K562 (cell line): Measurements from ENCODE around the gene ZFR2. TPM values are rescaled to one million over a fixed set of nuclear protein-coding genes. Genes with fewer than 3 reads are reported as not detected.

ENCODE experiments used
- ARHGAP35 ChIP-seq: fragments of 450-650 bp; IDR thresholded peaks from 2 replicates; pipeline ENCODE4 v1.6.1; 2018; ENCODE audit not compliant: partially characterized antibody
- BCOR ChIP-seq: fragments of 450-650 bp; IDR thresholded peaks from 2 replicates; pipeline ENCODE4 v1.6.1; 2016
- KLF1 ChIP-seq: fragments of 450-650 bp; IDR thresholded peaks from 2 replicates; pipeline ENCODE4 v1.6.1; 2016; ENCODE audit warnings: missing genetic modification characterization, missing compliant biosample characterization
- MAFG ChIP-seq: fragments of 450-650 bp; conservative IDR thresholded peaks from 2 replicates; pipeline ENCODE4 v1.6.1; 2016; ENCODE audit warnings: missing genetic modification characterization, missing compliant biosample characterization
- MBD2 ChIP-seq: sonication (generic); IDR thresholded peaks from 2 replicates; pipeline ENCODE4 v1.6.1; 2016; ENCODE audit warnings: low read depth, borderline replicate concordance
- MIER1 ChIP-seq: fragments of 450-650 bp; IDR thresholded peaks from 2 replicates; pipeline ENCODE4 v1.6.1; 2016; ENCODE audit warnings: antibody characterized with exemption, mild to moderate bottlenecking, low read depth
- NUFIP1 ChIP-seq: fragments of 450-650 bp; IDR thresholded peaks from 2 replicates; pipeline ENCODE4 v1.6.1; 2018; ENCODE audit not compliant: partially characterized antibody
- PML ChIP-seq: IDR thresholded peaks from 2 replicates; pipeline ENCODE4 v1.6.1; 2012; ENCODE audit warnings: low read length, inconsistent platforms
- POLR2AphosphoS5 ChIP-seq: IDR thresholded peaks from 2 replicates; pipeline ENCODE4 v1.6.1; 2011; ENCODE audit warnings: mild to moderate bottlenecking, low read depth, low read length, moderate library complexity; ENCODE audit not compliant: control insufficient read depth, insufficient read depth
- POU5F1 ChIP-seq: fragments of 150-350 bp; IDR thresholded peaks from 2 replicates; pipeline ENCODE4 v1.6.1; 2014; ENCODE audit warnings: borderline replicate concordance, low read length, low read depth, mild to moderate bottlenecking; ENCODE audit not compliant: partially characterized antibody
- SMAD2 ChIP-seq: fragments of 150-350 bp; IDR thresholded peaks from 2 replicates; pipeline ENCODE4 v1.6.1; 2014; ENCODE audit warnings: low read depth, mild to moderate bottlenecking, low read length
- TEAD1 ChIP-seq, 2 experiments: fragments of 450-650 bp in 1 of 2; sonication (generic) in 1 of 2; formaldehyde crosslinking; IDR thresholded peaks; 2 replicates each; pipeline versions ENCODE4 v1.4.0 to v1.8.0; 2020 to 2022; ENCODE audit warnings: mild to moderate bottlenecking in 2 of 2, missing genetic modification reagents in 1 of 2
- XRCC3 ChIP-seq: fragments of 450-650 bp; IDR thresholded peaks from 2 replicates; pipeline ENCODE4 v1.6.1; 2017; ENCODE audit warnings: mild to moderate bottlenecking, moderate library complexity
- ZNF347 ChIP-seq: fragments of 450-650 bp; formaldehyde crosslinking; IDR thresholded peaks from 2 replicates; pipeline ENCODE4 v1.4.0; 2020; ENCODE audit warnings: low read depth, mild to moderate bottlenecking, moderate library complexity
- ZNF561 ChIP-seq: fragments of 450-650 bp; formaldehyde crosslinking; conservative IDR thresholded peaks from 2 replicates; pipeline ENCODE4 v1.4.0; 2020; ENCODE audit warnings: mild to moderate bottlenecking, moderate library complexity
- ZNF668 ChIP-seq: fragments of 250-450 bp; sonication (Bioruptor Pico); IDR thresholded peaks from 2 replicates; pipeline ENCODE4 v1.8.0; 2022; ENCODE audit warnings: mild to moderate bottlenecking, inconsistent platforms
- polyA plus RNA-seq, 8 experiments: library from polyadenylated mRNA; depleted of rRNA in 4 of 8; stranded (reverse) in 5 of 8; unstranded in 3 of 8; fragments of >200 nt; fragmentation: Nextera tagmentation in 2 of 8; fragmentation: Illumina TruSeq in 1 of 8; extraction: Ambion mirVana in 2 of 8; extraction: Trizol in 1 of 8; gene quantifications; 2 replicates each; pipeline versions ENCODE4 v1.2.1 to v1.2.3, GENCODE V29; 2011 to 2014; ENCODE audit warnings: inconsistent platforms in 1 of 8, missing spikeins in 1 of 8
- total RNA-seq, 7 experiments: library from RNA; depleted of rRNA in 6 of 7; stranded (reverse); fragments of >200 nt in 6 of 7; fragmentation: Illumina TruSeq in 2 of 7; extraction: Trizol in 2 of 7; gene quantifications; 2 replicates each; pipeline versions ENCODE4 v1.2.1 to v1.2.3, GENCODE V29; 2011 to 2021; ENCODE audit warnings: low replicate concordance in 1 of 7
- TF ChIP-seq, protein P1 (sequence below): sonication (generic); formaldehyde crosslinking; IDR thresholded peaks from 2 replicates; pipeline ENCODE4 v1.8.1; 2023; ENCODE audit warnings: mild to moderate bottlenecking, missing genetic modification reagents, moderate library complexity
- TF ChIP-seq, protein P2 (sequence below), 3 experiments: IDR thresholded peaks in 2 of 3; conservative IDR thresholded peaks in 1 of 3; 2 replicates each; pipeline ENCODE4 v1.5.1; 2011 to 2012; ENCODE audit warnings: low read length in 3 of 3, mild to moderate bottlenecking in 3 of 3, control low read depth in 2 of 3, improper control_type of control experiment in 1 of 3, inconsistent platforms in 1 of 3, low read depth in 1 of 3, mixed read lengths in 1 of 3, moderate library complexity in 1 of 3; ENCODE audit not compliant: insufficient read depth in 2 of 3
- TF ChIP-seq, protein P3 (sequence below): fragments of 250-450 bp; sonication (Bioruptor Pico); IDR thresholded peaks from 2 replicates; pipeline ENCODE4 v1.6.1; 2021; ENCODE audit warnings: mild to moderate bottlenecking
- TF ChIP-seq, protein P4 (sequence below): fragments of 450-650 bp; IDR thresholded peaks from one replicate; pipeline ENCODE4 v1.6.1; 2018; ENCODE audit warnings: mild to moderate bottlenecking, moderate library complexity; ENCODE audit not compliant: partially characterized antibody
- TF ChIP-seq, protein P5 (sequence below): fragments of 200-800 bp; sonication (Bioruptor generic); IDR thresholded peaks from 2 replicates; pipeline ENCODE4 v1.6.1; 2017; ENCODE audit warnings: missing genetic modification characterization, missing compliant biosample characterization

ZFR2 gene
- total and polyA plus RNA-seq, 9 of the 15 experiments (the other 6 are each of a cell fraction or from before 2014, with no cell fraction given) = 0.03 to 0.59 (median 0.07) TPM; not detected in 6

DNA sequence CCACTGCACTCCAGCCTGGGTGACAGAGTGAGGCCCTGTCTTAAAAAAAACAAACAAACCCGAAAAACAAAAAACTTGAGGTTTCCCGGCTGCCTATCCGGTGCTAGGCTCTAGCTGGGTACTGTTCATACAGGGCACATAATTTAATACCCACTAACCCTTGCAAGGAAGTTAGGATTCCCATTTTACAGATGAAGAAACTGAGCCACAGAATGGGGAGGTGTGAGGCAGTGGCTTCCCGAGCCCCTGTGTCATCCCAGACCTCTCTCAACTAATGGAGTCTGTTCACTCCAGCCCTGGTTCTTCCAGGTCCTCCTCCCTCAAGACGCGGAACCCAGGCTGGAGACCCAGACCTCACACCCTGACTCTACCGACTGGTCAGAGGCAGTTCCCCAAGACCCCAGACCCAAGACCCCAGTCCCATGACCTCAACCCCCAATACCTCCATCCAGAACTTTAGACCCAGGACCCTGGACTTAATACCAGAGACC lies 107.9 kb downstream of the ZFR2 start (continued):
- TF ChIP-seq POU5F1 (no peak), XRCC3 (no peak), ZNF561 (CRISPR knock-in tag) (no peak), POLR2AphosphoS5 (no peak), MIER1 (0 out of 2 replicates have a peak, but pooled peaks have one; percentile 29), TEAD1 (CRISPR knock-in tag; IDR thresholded peaks at IDR 0.05) (0 out of 4 replicates have a peak, but pooled peaks of 1 of the 2 experiments have one; percentile 14), NUFIP1 (peak; percentile 7), MAFG (tag) (no peak), PML (no peak), BCOR (peak; percentile 95), ARHGAP35 (peak; percentile 40), MBD2 (no peak), ZNF347 (CRISPR knock-in tag) (no peak), KLF1 (tag) (no peak), SMAD2 (no peak), ZNF668 (no peak)
- TF ChIP-seq, protein P1, sequence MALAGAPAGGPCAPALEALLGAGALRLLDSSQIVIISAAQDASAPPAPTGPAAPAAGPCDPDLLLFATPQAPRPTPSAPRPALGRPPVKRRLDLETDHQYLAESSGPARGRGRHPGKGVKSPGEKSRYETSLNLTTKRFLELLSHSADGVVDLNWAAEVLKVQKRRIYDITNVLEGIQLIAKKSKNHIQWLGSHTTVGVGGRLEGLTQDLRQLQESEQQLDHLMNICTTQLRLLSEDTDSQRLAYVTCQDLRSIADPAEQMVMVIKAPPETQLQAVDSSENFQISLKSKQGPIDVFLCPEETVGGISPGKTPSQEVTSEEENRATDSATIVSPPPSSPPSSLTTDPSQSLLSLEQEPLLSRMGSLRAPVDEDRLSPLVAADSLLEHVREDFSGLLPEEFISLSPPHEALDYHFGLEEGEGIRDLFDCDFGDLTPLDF = no peak
- TF ChIP-seq, protein P2, sequence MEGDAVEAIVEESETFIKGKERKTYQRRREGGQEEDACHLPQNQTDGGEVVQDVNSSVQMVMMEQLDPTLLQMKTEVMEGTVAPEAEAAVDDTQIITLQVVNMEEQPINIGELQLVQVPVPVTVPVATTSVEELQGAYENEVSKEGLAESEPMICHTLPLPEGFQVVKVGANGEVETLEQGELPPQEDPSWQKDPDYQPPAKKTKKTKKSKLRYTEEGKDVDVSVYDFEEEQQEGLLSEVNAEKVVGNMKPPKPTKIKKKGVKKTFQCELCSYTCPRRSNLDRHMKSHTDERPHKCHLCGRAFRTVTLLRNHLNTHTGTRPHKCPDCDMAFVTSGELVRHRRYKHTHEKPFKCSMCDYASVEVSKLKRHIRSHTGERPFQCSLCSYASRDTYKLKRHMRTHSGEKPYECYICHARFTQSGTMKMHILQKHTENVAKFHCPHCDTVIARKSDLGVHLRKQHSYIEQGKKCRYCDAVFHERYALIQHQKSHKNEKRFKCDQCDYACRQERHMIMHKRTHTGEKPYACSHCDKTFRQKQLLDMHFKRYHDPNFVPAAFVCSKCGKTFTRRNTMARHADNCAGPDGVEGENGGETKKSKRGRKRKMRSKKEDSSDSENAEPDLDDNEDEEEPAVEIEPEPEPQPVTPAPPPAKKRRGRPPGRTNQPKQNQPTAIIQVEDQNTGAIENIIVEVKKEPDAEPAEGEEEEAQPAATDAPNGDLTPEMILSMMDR (IDR thresholded peaks at IDR 0.05 in 2 of 3, conservative IDR thresholded peaks at IDR 0.05 in 1 of 3; ENCODE audit: insufficient read depth in 2 of 3, low read depth in 1 of 3, low read length in 3 of 3) = no peak
- TF ChIP-seq, protein P3, sequence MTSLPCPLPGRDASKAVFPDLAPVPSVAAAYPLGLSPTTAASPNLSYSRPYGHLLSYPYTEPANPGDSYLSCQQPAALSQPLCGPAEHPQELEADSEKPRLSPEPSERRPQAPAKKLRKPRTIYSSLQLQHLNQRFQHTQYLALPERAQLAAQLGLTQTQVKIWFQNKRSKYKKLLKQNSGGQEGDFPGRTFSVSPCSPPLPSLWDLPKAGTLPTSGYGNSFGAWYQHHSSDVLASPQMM = no peak
- TF ChIP-seq, protein P4, sequence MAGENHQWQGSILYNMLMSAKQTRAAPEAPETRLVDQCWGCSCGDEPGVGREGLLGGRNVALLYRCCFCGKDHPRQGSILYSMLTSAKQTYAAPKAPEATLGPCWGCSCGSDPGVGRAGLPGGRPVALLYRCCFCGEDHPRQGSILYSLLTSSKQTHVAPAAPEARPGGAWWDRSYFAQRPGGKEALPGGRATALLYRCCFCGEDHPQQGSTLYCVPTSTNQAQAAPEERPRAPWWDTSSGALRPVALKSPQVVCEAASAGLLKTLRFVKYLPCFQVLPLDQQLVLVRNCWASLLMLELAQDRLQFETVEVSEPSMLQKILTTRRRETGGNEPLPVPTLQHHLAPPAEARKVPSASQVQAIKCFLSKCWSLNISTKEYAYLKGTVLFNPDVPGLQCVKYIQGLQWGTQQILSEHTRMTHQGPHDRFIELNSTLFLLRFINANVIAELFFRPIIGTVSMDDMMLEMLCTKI = no peak
- TF ChIP-seq, protein P5, sequence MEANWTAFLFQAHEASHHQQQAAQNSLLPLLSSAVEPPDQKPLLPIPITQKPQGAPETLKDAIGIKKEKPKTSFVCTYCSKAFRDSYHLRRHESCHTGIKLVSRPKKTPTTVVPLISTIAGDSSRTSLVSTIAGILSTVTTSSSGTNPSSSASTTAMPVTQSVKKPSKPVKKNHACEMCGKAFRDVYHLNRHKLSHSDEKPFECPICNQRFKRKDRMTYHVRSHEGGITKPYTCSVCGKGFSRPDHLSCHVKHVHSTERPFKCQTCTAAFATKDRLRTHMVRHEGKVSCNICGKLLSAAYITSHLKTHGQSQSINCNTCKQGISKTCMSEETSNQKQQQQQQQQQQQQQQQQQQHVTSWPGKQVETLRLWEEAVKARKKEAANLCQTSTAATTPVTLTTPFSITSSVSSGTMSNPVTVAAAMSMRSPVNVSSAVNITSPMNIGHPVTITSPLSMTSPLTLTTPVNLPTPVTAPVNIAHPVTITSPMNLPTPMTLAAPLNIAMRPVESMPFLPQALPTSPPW (CRISPR knock-in tag) = peak; percentile 7; the same call in 1 of the 2 replicates
